ENCODE data around the gene OR6A2. TPM values are rescaled to one million over a fixed set of nuclear protein-coding genes. Genes with fewer than 3 reads are reported as not detected.

Gene OR6A2
- total RNA-seq, 4 donors from 2014 or later, result 0.22 to 0.34 (median 0.33) TPM; not detected in 1

DNA sequence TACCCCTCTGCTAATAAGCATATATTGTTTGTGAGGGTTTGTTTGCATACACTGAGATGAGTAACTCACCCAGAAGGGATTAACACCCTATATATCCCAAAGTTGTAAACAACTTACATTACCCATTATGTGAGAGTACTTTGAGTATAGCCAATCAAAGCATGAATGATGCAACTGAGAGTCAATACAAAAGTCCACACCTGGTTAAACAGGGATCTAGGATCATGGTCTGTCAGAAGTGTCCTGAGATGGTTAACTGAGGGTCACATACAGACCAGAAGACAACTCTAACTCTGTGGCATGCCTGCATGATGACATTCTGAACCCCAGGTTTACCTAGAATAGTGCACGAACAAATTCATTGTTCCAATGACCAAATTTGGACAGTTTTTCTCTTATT, 28.6 kb upstream of the OR6A2 start:
- TF ChIP-seq, protein P1, sequence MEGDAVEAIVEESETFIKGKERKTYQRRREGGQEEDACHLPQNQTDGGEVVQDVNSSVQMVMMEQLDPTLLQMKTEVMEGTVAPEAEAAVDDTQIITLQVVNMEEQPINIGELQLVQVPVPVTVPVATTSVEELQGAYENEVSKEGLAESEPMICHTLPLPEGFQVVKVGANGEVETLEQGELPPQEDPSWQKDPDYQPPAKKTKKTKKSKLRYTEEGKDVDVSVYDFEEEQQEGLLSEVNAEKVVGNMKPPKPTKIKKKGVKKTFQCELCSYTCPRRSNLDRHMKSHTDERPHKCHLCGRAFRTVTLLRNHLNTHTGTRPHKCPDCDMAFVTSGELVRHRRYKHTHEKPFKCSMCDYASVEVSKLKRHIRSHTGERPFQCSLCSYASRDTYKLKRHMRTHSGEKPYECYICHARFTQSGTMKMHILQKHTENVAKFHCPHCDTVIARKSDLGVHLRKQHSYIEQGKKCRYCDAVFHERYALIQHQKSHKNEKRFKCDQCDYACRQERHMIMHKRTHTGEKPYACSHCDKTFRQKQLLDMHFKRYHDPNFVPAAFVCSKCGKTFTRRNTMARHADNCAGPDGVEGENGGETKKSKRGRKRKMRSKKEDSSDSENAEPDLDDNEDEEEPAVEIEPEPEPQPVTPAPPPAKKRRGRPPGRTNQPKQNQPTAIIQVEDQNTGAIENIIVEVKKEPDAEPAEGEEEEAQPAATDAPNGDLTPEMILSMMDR (IDR thresholded peaks at IDR 0.05; ENCODE audit: low read depth), result no peak

GRCh38 chr11:6825231-6825744, 25.8 kb upstream of the OR6A2 start:
- TF ChIP-seq, protein P1 (IDR thresholded peaks at IDR 0.05; ENCODE audit: low read depth), result no peak

DNA sequence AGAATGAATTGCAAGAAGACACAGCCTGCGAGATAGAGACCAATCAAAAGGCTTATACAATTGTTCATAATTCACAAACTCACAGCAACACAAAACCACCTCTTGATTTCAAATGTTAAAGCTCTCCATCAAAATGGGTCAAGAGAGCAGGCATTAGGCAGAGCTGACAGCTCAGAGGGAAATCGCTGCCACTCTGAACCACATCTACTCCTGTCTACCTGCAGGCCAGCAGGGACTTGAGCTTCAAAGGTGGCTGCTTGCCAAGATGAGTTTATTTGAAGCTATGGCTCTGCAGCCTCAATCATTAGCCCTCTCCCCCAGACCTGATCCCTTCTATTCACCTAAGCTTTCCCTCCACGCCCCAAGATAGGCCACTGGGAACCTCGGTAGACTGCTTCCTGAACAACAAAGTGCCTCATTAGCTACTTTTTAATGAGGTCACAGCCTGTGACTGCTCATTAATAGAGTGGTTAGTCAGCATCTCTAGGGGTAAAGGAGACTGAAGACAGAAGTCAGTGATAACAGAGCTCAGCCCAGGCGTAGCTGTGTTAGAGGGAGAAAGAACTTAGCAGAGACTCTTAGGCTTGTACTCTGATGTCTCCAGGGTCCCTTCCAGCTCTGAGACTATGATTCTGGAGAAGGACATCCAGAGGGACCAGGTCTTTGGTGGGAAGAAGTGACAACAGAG, 24.8 kb upstream of the OR6A2 start:
- TF ChIP-seq, protein P1 (IDR thresholded peaks at IDR 0.05; ENCODE audit: low read depth), result no peak

- TF ChIP-seq, protein P1 (IDR thresholded peaks at IDR 0.05; ENCODE audit: low read depth), result no peak
Measured at GRCh38 chr11:6818967-6819366, 19.5 kb upstream of the OR6A2 start.

DNA sequence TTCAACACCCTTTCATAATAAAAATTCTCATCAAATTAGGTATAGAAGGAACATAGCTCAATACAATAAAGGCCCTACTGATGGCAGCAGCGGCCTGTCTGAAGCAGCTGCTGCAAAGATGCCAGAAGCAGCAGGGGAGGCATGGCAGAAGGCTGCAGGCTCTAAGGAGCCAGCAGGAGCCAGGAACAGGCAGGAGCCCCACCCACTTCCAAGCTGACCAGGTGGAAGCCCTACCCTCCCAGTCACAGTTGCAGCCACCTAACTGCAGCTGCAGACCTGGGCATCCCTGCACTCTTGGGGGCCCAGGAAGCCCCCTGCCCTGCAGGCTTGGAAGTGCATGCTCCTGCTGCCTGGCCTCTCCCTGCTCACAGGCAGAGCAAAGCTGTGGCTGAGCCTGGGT, 18.2 kb upstream of the OR6A2 start:
- TF ChIP-seq, protein P1 (IDR thresholded peaks at IDR 0.05; ENCODE audit: low read depth), result no peak

DNA sequence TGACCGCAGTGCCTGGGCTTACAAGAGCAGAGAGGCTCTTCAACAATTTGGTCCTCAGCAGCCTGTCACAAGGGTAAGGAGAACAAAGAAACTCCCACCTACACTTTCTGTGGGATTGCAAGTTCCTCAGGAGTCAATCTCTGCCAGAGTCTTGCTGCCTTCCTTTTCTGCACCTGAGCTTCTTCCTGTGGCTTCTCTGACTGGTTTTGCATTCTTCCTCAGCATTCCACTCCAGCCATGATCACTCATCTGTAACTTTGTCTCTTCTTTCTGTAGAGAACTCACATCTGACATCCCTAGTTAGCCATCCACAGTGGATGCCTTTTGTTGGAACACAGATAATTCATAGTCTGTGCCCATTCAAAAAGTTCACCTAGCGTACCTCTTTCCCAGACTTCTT, 14.2 kb upstream of the OR6A2 start:
- TF ChIP-seq, protein P1 (IDR thresholded peaks at IDR 0.05; ENCODE audit: low read depth), result no peak

DNA sequence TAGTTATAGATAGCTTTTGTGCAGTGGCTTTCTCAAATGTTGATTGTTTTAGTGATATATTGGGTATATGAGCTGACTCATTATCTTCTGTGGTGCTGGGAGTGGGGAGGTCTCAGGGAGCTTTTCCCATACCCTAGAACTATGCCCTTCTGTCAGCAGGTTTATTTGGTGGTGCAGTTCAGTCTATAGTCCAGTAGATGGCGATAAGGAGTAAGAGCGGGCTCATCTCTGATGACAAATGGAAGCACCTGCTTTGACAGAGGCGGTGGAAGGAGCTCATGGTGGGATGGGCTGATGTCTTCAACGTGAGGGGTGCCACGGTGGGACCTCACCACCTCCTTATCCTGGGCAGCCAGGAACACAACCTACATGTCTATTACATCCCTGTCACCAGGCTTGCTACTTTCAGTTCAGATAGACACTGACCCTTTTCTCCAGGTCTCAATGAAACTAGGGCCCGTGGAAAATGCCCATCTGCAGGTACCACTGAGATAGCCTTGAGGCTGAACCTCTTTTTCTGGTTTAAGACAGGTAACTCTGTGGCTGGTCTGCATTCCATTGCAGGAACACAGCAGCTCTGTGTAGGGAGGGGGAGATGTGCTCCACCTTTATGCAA, 13.0 kb upstream of the OR6A2 start:
- TF ChIP-seq, protein P1 (IDR thresholded peaks at IDR 0.05; ENCODE audit: low read depth), result no peak

Measured in subcutaneous adipose tissue (tissue), 4 donors.